H1 (cell line): ENCODE measurements around the gene ATF7.
A peak's percentile ranks its signal among the peaks of the same experiment; 100 is the strongest.

Experiments used
- BRCA1 ChIP-seq: IDR thresholded peaks from 2 replicates; pipeline ENCODE4 v1.6.1; 2012; ENCODE audit warnings: low read depth, low read length, improper control_type of control experiment
- CEBPB ChIP-seq: IDR thresholded peaks from 2 replicates; pipeline ENCODE4 v1.6.1; 2012; ENCODE audit warnings: low read depth, low read length
- CREB1 ChIP-seq: IDR thresholded peaks from 2 replicates; pipeline ENCODE4 v1.6.1; 2012; ENCODE audit warnings: inconsistent platforms
- JUN ChIP-seq: IDR thresholded peaks from 2 replicates; pipeline ENCODE4 v1.6.1; 2011; ENCODE audit warnings: low read depth, mild to moderate bottlenecking, improper control_type of control experiment, low read length
- MAFK ChIP-seq: IDR thresholded peaks from 2 replicates; pipeline ENCODE4 v1.6.1; 2012; ENCODE audit warnings: low read depth, mild to moderate bottlenecking, improper control_type of control experiment, low read length
- TCF12 ChIP-seq: IDR thresholded peaks from 2 replicates; pipeline ENCODE4 v1.6.1; 2011; ENCODE audit warnings: low read depth, mild to moderate bottlenecking, low read length
- USF2 ChIP-seq: IDR thresholded peaks from 2 replicates; pipeline ENCODE4 v1.6.1; 2011; ENCODE audit warnings: low read length, improper control_type of control experiment
- TF ChIP-seq, protein P1 (sequence below), 3 experiments: IDR thresholded peaks; 1 replicate in 2 of 3; 2 replicates in 1 of 3; pipeline versions ENCODE4 v1.5.1 to v1.6.1; 2011; ENCODE audit warnings: low read length in 3 of 3, mild to moderate bottlenecking in 3 of 3, inconsistent platforms in 2 of 3, low read depth in 1 of 3, moderate library complexity in 1 of 3; ENCODE audit not compliant: insufficient read depth in 1 of 3; ENCODE audit errors: control extremely low read depth in 1 of 3

DNA sequence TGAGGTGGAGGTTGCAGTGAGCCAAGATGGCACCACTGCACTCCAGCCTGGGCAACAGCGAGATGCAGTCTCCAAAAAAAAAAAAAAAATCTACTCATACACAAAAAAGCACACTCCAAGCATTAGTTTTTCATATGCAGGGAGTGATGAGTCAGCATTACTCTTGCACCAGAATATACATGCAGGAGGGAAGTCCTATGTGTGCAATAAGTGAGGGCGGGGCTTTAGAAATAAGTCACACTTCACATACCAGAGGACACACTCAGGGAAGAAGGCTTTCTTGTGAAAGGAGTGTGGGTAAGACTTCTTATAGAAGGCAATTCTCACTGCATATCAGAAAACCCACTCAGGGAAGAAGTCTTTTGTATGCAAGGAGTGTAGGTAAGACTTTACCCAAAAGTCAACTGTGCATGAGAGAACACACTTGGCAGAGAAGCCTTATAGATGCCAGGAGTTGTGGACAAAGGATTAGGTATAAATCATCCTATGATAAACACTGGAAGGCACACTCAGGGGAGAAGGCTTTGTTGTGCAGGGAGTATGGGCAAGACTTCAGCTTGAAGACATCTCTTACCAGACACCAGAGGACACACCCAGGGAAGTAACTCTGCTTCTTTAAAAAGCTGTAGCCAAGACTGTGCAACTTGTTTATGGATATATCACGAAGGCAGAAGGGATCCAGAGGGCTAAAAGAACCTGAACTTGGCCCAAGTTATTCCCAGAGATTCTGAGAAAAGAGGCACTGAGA is 50.5 kb downstream of the ATF7 start:
- TF ChIP-seq, protein P1, sequence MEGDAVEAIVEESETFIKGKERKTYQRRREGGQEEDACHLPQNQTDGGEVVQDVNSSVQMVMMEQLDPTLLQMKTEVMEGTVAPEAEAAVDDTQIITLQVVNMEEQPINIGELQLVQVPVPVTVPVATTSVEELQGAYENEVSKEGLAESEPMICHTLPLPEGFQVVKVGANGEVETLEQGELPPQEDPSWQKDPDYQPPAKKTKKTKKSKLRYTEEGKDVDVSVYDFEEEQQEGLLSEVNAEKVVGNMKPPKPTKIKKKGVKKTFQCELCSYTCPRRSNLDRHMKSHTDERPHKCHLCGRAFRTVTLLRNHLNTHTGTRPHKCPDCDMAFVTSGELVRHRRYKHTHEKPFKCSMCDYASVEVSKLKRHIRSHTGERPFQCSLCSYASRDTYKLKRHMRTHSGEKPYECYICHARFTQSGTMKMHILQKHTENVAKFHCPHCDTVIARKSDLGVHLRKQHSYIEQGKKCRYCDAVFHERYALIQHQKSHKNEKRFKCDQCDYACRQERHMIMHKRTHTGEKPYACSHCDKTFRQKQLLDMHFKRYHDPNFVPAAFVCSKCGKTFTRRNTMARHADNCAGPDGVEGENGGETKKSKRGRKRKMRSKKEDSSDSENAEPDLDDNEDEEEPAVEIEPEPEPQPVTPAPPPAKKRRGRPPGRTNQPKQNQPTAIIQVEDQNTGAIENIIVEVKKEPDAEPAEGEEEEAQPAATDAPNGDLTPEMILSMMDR (IDR thresholded peaks at IDR 0.05; ENCODE audit: control extremely low read depth in 1 of 3, insufficient read depth in 1 of 3, low read depth in 1 of 3, low read length in 3 of 3), result no peak
- TF ChIP-seq TCF12, result no peak
- no peak for TF ChIP-seq BRCA1
- no peak for TF ChIP-seq CEBPB
- TF ChIP-seq JUN, result no peak
- TF ChIP-seq CREB1, result no peak
- no peak for TF ChIP-seq USF2
- peak; percentile 82 for TF ChIP-seq MAFK
